ENCODE results near the gene RESF1.
"Not testable (repeated sequence)": the region's sequence is repeated elsewhere in the genome, so short reads cannot be mapped to it uniquely, and the experiment has no call there.

Gene RESF1

GRCh38 chr12:31959161-31959700 lies at the start of gene RESF1:
Gene RESF1, plus strand, starts transcription at chr12:31959415. Its CDS starts 21,541 bp downstream, at chr12:31980956.
- DNase-seq (ENCODE audit: low read depth, low spot score) = peak; percentile 99

- no peak for DNase-seq (ENCODE audit: low read depth, low spot score)
These were observed 44.3 kb upstream of the RESF1 start for GRCh38 chr12:31914927-31915326.

GRCh38 chr12:31915446-31915845 lies 43.8 kb upstream of the RESF1 start:
- no peak for DNase-seq (ENCODE audit: low read depth, low spot score)

GRCh38 chr12:31922341-31923062 lies 36.7 kb upstream of the RESF1 start:
- no peak for DNase-seq (ENCODE audit: low read depth, low spot score)

- no peak for DNase-seq (ENCODE audit: low read depth, low spot score)
These were observed 36.2 kb upstream of the RESF1 start for GRCh38 chr12:31923063-31923412.

GRCh38 chr12:31928246-31929026 lies 30.8 kb upstream of the RESF1 start:
- no peak for DNase-seq (ENCODE audit: low read depth, low spot score)

- DNase-seq (ENCODE audit: low read depth, low spot score) = no peak
These were observed 30.1 kb upstream of the RESF1 start for GRCh38 chr12:31929027-31929526.

- DNase-seq (ENCODE audit: low read depth, low spot score) = peak; percentile 14
These were observed 27.2 kb upstream of the RESF1 start for GRCh38 chr12:31931796-31932715.

GRCh38 chr12:31944299-31944698 lies 14.9 kb upstream of the RESF1 start:
- DNase-seq (ENCODE audit: low read depth, low spot score) = no peak

- no peak for DNase-seq (ENCODE audit: low read depth, low spot score)
These were observed 11.2 kb upstream of the RESF1 start for GRCh38 chr12:31947971-31948370.

GRCh38 chr12:31948697-31949359 lies 10.4 kb upstream of the RESF1 start:
- DNase-seq (ENCODE audit: low read depth, low spot score) = not testable (repeated sequence)

GRCh38 chr12:31950088-31950487 lies 9.1 kb upstream of the RESF1 start:
- DNase-seq (ENCODE audit: low read depth, low spot score) = no peak

- no peak for DNase-seq (ENCODE audit: low read depth, low spot score)
These were observed 8.7 kb upstream of the RESF1 start for GRCh38 chr12:31950492-31950891.

GRCh38 chr12:31951008-31951407 lies 8.2 kb upstream of the RESF1 start:
- no peak for DNase-seq (ENCODE audit: low read depth, low spot score)

GRCh38 chr12:31951939-31952338 lies 7.3 kb upstream of the RESF1 start:
- no peak for DNase-seq (ENCODE audit: low read depth, low spot score)

GRCh38 chr12:31952418-31952817 lies 6.8 kb upstream of the RESF1 start:
- no peak for DNase-seq (ENCODE audit: low read depth, low spot score)

- DNase-seq (ENCODE audit: low read depth, low spot score) = no peak
These were observed 4.0 kb upstream of the RESF1 start for GRCh38 chr12:31954925-31955858.

- no peak for DNase-seq (ENCODE audit: low read depth, low spot score)
These were observed 550 bp upstream of the RESF1 start for GRCh38 chr12:31958569-31959160.

GRCh38 chr12:31959701-31960391 lies 631 bp downstream of the RESF1 start:
- peak; percentile 52 for DNase-seq (ENCODE audit: low read depth, low spot score)
